H9 (cell line): ENCODE results near the gene CORO1C. TPM values are rescaled to one million over a fixed set of nuclear protein-coding genes. Genes with fewer than 3 reads are reported as not detected.
A peak's percentile ranks its signal among the peaks of the same experiment; 100 is the strongest.

Experiments
- DNase-seq: peaks from one replicate; pipeline ENCODE4 v3.0.0-alpha.2; 2017
- H2AFZ ChIP-seq: one replicate; pipeline ENCODE4 v1.6.1; 2013; ENCODE audit warnings: mild to moderate bottlenecking, low read length, control low read depth, moderate library complexity
- H2AK5ac ChIP-seq: 2 replicates; pipeline ENCODE4 v1.6.1; 2013; ENCODE audit warnings: low read length, control low read depth, mixed read lengths; ENCODE audit not compliant: insufficient read length
- H2BK120ac ChIP-seq: one replicate; pipeline ENCODE4 v1.6.1; 2013; ENCODE audit warnings: low read depth, mild to moderate bottlenecking, low read length, control low read depth, inconsistent platforms; ENCODE audit not compliant: poor library complexity, severe bottlenecking
- H2BK12ac ChIP-seq: 2 replicates; pipeline ENCODE4 v1.6.1; 2013; ENCODE audit warnings: low read length, control low read depth, mixed read lengths, low read depth; ENCODE audit not compliant: insufficient read length
- H2BK15ac ChIP-seq: 2 replicates; pipeline ENCODE4 v1.6.1; 2013; ENCODE audit warnings: low read depth, low read length, control low read depth
- H2BK20ac ChIP-seq: one replicate; pipeline ENCODE4 v1.6.1; 2013; ENCODE audit warnings: low read depth, mild to moderate bottlenecking, low read length, control low read depth, inconsistent platforms; ENCODE audit not compliant: poor library complexity, severe bottlenecking
- H2BK5ac ChIP-seq: 2 replicates; pipeline ENCODE4 v1.6.1; 2013; ENCODE audit warnings: low read length, control low read depth, mixed read lengths; ENCODE audit not compliant: insufficient read length
- H3K14ac ChIP-seq: 2 replicates; pipeline ENCODE4 v1.6.1; 2013; ENCODE audit warnings: low read length, control low read depth; ENCODE audit not compliant: insufficient read depth
- H3K18ac ChIP-seq: 2 replicates; pipeline ENCODE4 v1.6.1; 2013; ENCODE audit warnings: low read depth, mild to moderate bottlenecking, mixed read lengths, low read length, control low read depth; ENCODE audit not compliant: insufficient read length
- H3K23ac ChIP-seq: 2 replicates; pipeline ENCODE4 v1.6.1; 2013; ENCODE audit warnings: low read length, control low read depth, mixed read lengths, low read depth; ENCODE audit not compliant: insufficient read length
- H3K23me2 ChIP-seq: 2 replicates; pipeline ENCODE4 v1.6.1; 2013; ENCODE audit warnings: low read depth, mild to moderate bottlenecking, mixed read lengths, low read length, control low read depth; ENCODE audit not compliant: insufficient read length, poor library complexity, severe bottlenecking
- H3K27ac ChIP-seq: 2 replicates; pipeline ENCODE4 v1.5.1; 2013; ENCODE audit warnings: low read length, control low read depth, mixed read lengths, low read depth; ENCODE audit not compliant: insufficient read length
- H3K27me3 ChIP-seq: 2 replicates; pipeline ENCODE4 v1.6.1; 2013; ENCODE audit warnings: low read length, control low read depth, inconsistent platforms; ENCODE audit not compliant: insufficient read depth
- H3K4ac ChIP-seq: 2 replicates; pipeline ENCODE4 v1.6.1; 2013; ENCODE audit warnings: low read depth, mild to moderate bottlenecking, control low read depth, inconsistent platforms, low read length, moderate library complexity
- H3K4me1 ChIP-seq: 2 replicates; pipeline ENCODE4 v1.6.1; 2013; ENCODE audit warnings: low read length, control low read depth, inconsistent platforms; ENCODE audit not compliant: insufficient read depth
- H3K4me2 ChIP-seq: 2 replicates; pipeline ENCODE4 v1.6.1; 2013; ENCODE audit warnings: low read length, control low read depth, mixed read lengths; ENCODE audit not compliant: insufficient read length, insufficient read depth
- H3K56ac ChIP-seq: 2 replicates; pipeline ENCODE4 v1.6.1; 2013; ENCODE audit warnings: low read depth, mild to moderate bottlenecking, mixed read lengths, low read length, control low read depth; ENCODE audit not compliant: insufficient read length
- H3K79me1 ChIP-seq: 2 replicates; pipeline ENCODE4 v1.6.1; 2013; ENCODE audit warnings: low read depth, mild to moderate bottlenecking, moderate library complexity, low read length, control low read depth, inconsistent platforms; ENCODE audit not compliant: insufficient read depth, poor library complexity, severe bottlenecking
- H3K79me2 ChIP-seq: 2 replicates; pipeline ENCODE4 v1.6.1; 2013; ENCODE audit warnings: low read length, control low read depth, inconsistent platforms; ENCODE audit not compliant: insufficient read depth
- H3K9ac ChIP-seq: 2 replicates; pipeline ENCODE4 v1.6.1; 2013; ENCODE audit warnings: low read length, control low read depth, mixed read lengths; ENCODE audit not compliant: insufficient read length; ENCODE audit errors: extremely low read depth
- H3K9me3 ChIP-seq: one replicate; pipeline ENCODE4 v1.6.1; 2013; ENCODE audit warnings: low read depth, low read length, inconsistent platforms; ENCODE audit not compliant: control insufficient read depth
- H3T11ph ChIP-seq: one replicate; pipeline ENCODE4 v1.6.1; 2013; ENCODE audit warnings: mild to moderate bottlenecking, low read length, control low read depth, inconsistent platforms
- H4K20me1 ChIP-seq: one replicate; pipeline ENCODE4 v1.6.1; 2013; ENCODE audit not compliant: control insufficient read depth, insufficient read length, insufficient read depth
- H4K5ac ChIP-seq: 2 replicates; pipeline ENCODE4 v1.6.1; 2013; ENCODE audit warnings: low read depth, mild to moderate bottlenecking, mixed read lengths, low read length, control low read depth; ENCODE audit not compliant: insufficient read length
- H4K8ac ChIP-seq: replicated peaks from 2 replicates; pipeline ENCODE4 v1.6.1; 2013; ENCODE audit warnings: low read length, control low read depth, mixed read lengths, low read depth; ENCODE audit not compliant: insufficient read length
- H4K91ac ChIP-seq: 2 replicates; pipeline ENCODE4 v1.6.1; 2013; ENCODE audit warnings: low read depth, mild to moderate bottlenecking, moderate library complexity, mixed read lengths, low read length, control low read depth; ENCODE audit not compliant: insufficient read length
- H3K27ac Mint-ChIP-seq, 3 experiments: 2 replicates in 2 of 3; 3 replicates in 1 of 3; pipeline ENCODE4 v1.8.0; 2020 to 2021; ENCODE audit warnings: mixed read lengths in 3 of 3, mild to moderate bottlenecking in 1 of 3, moderate library complexity in 1 of 3
- H3K27me3 Mint-ChIP-seq: 2 replicates; pipeline ENCODE4 v1.8.0; 2021; ENCODE audit warnings: low read depth, mild to moderate bottlenecking, moderate library complexity, mixed read lengths
- H3K36me3 Mint-ChIP-seq, 3 experiments: 2 replicates in 2 of 3; 3 replicates in 1 of 3; pipeline ENCODE4 v1.8.0; 2020 to 2021; ENCODE audit warnings: low read depth in 3 of 3, mixed read lengths in 3 of 3; ENCODE audit not compliant: insufficient read depth in 1 of 3
- H3K4me1 Mint-ChIP-seq, 2 experiments: 2 replicates each; pipeline ENCODE4 v1.8.0; 2020; ENCODE audit warnings: mixed read lengths in 2 of 2
- H3K4me3 Mint-ChIP-seq, 2 experiments: 2 replicates in 1 of 2; 3 replicates in 1 of 2; pipeline ENCODE4 v1.8.0; 2020 to 2021; ENCODE audit warnings: mild to moderate bottlenecking in 2 of 2, mixed read lengths in 2 of 2, moderate library complexity in 1 of 2
- H3K9me3 Mint-ChIP-seq, 2 experiments: 2 replicates in 1 of 2; 3 replicates in 1 of 2; pipeline ENCODE4 v1.8.0; 2020; ENCODE audit warnings: mild to moderate bottlenecking in 2 of 2, mixed read lengths in 2 of 2, moderate library complexity in 1 of 2
- CTCF ChIP-seq: fragments of 200-600 bp; sonication (generic); conservative IDR thresholded peaks from 3 replicates; pipeline ENCODE4 v1.8.0; 2021; ENCODE audit warnings: antibody characterized with exemption, mild to moderate bottlenecking
- WGBS: extraction: QIAGEN DNeasy Blood & Tissue Kit; methylation state at CpG from one replicate; pipeline ENCODE4 v1.1.7; 2013; ENCODE audit warnings: missing lambda C conversion rate, low lambda C conversion rate, mixed read lengths; ENCODE audit not compliant: insufficient read length; ENCODE audit errors: extremely low coverage; 5-methylcytosine and 5-hydroxymethylcytosine counted together
- total RNA-seq: library from RNA; stranded (reverse); gene quantifications from 2 replicates; pipeline ENCODE4 v1.2.1, GENCODE V29; 2021

CORO1C gene
- total RNA-seq, 1 experiment from 2014 or later = 154 TPM

GRCh38 chr12:108609537-108610335 lies 121.6 kb downstream of the CORO1C start:
- no peak overlapping the region for H3T11ph ChIP-seq
- H3K27me3 ChIP-seq = no peaks in the 10 kb centered on the region
- H3K27ac Mint-ChIP-seq = peak overlapping the region in 1 of 3 experiments; percentile 70; a peak in 2 of 7 replicates
- no peaks in the 10 kb centered on the region for H3K79me2 ChIP-seq
- no peak overlapping the region for H4K8ac ChIP-seq
- no peak overlapping the region for H3K27ac ChIP-seq
- no peak overlapping the region for H3K23ac ChIP-seq
- H3K4me1 ChIP-seq = no peaks in the 10 kb centered on the region
- no peaks in the 10 kb centered on the region for H3K9me3 ChIP-seq
- H2BK120ac ChIP-seq = no peak overlapping the region
- H3K9ac ChIP-seq = no peak overlapping the region
- H2AK5ac ChIP-seq = no peak overlapping the region
- H4K91ac ChIP-seq = no peak overlapping the region
- H2BK15ac ChIP-seq = no peak overlapping the region
- H2AFZ ChIP-seq = no peak overlapping the region
- TF ChIP-seq CTCF = no peak
- H2BK12ac ChIP-seq = no peak overlapping the region
- H3K4me3 Mint-ChIP-seq = no peak overlapping the region
- no CpG with 5 or more reads among the region's 21 CpGs for whole genome bisulfite sequencing
- H3K4ac ChIP-seq = no peak overlapping the region
- no peak for DNase-seq
- no peak overlapping the region for H3K14ac ChIP-seq
- no peak overlapping the region for H3K18ac ChIP-seq
- H3K4me2 ChIP-seq = no peak overlapping the region
- no peaks in the 10 kb centered on the region for H3K36me3 Mint-ChIP-seq
- no peaks in the 10 kb centered on the region for H4K20me1 ChIP-seq
- H3K79me1 ChIP-seq = no peaks in the 10 kb centered on the region
- no peaks in the 10 kb centered on the region for H3K23me2 ChIP-seq
- H3K56ac ChIP-seq = no peak overlapping the region
- peaks cover 18 to 35% of the 10 kb centered on the region in 2 experiments for H3K4me1 Mint-ChIP-seq
- H3K27me3 Mint-ChIP-seq = peaks cover 1% of the 10 kb centered on the region; the same call in 1 of the 2 replicates
- no peaks in the 10 kb centered on the region; a peak in 1 of 5 replicates for H3K9me3 Mint-ChIP-seq
- no peak overlapping the region for H2BK5ac ChIP-seq
- H4K5ac ChIP-seq = no peak overlapping the region
- H2BK20ac ChIP-seq = no peak overlapping the region
